BE2C (cell line): ENCODE data around the gene AOC3.
"Not testable (repeated sequence)": the region's sequence is repeated elsewhere in the genome, so short reads cannot be mapped to it uniquely, and the experiment has no call there.

Experiments
- DNase-seq: peaks from one replicate; pipeline ENCODE4 v3.0.0-alpha.2; 2020
- H3K27me3 ChIP-seq: fragments of 250-450 bp; sonication (Bioruptor Pico); 2 replicates; pipeline ENCODE4 v1.5.1; 2020; ENCODE audit warnings: mild to moderate bottlenecking
- H3K36me3 ChIP-seq: fragments of 250-450 bp; sonication (Bioruptor Pico); 2 replicates; pipeline ENCODE4 v1.5.1; 2020; ENCODE audit warnings: mild to moderate bottlenecking
- H3K4me1 ChIP-seq: fragments of 250-450 bp; sonication (Bioruptor Pico); 2 replicates; pipeline ENCODE4 v1.5.1; 2020
- H3K4me3 ChIP-seq: 2 replicates; pipeline ENCODE4 v1.5.1; 2011; ENCODE audit warnings: low read depth, low read length
- H3K9me3 ChIP-seq: fragments of 250-450 bp; sonication (Bioruptor Pico); 2 replicates; pipeline ENCODE4 v1.5.1; 2020
- CTCF ChIP-seq: IDR thresholded peaks from 2 replicates; pipeline ENCODE4 v1.5.1; 2012; ENCODE audit warnings: mild to moderate bottlenecking, low read depth, low read length

The AOC3 gene

DNA sequence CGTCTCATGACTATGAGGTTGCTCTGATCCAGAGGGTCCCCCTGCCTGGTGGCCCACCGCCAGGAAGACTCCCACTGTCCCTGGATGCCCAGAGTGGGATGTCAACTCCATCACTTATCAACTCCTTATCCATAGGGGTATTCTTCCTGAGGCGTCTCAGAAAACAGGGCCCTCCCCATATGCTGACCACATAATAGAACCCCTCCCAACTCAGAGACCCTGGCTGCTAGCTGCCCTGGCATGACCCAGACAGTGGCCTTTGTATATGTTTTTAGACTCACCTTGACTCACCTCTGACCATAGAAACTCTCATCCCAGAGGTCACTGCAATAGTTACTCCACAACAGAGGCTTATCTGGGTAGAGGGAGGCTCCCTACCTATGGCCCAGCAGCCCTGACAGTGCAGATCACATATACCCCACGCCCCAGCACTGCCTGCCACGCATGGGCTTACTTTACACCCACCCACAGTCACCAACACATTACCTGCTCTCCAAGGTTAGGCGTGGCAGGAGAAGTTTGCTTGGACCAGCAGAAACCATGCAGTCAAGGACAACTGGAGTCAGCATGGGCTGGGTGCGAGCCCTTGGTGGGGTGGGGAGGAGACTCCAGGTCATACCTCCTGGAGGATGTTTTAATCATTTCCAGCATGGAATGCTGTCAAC, 47.3 kb downstream of the AOC3 start:
- no peak for DNase-seq
- Histone ChIP-seq H3K4me3 (no peak overlapping the region), H3K36me3 (no peaks in the 10 kb centered on the region), H3K27me3 (peaks cover 42% of the 10 kb centered on the region), H3K9me3 (no peaks in the 10 kb centered on the region; the same call in 1 of the 2 replicates), H3K4me1 (no peaks in the 10 kb centered on the region)
- no peak for TF ChIP-seq CTCF

DNA sequence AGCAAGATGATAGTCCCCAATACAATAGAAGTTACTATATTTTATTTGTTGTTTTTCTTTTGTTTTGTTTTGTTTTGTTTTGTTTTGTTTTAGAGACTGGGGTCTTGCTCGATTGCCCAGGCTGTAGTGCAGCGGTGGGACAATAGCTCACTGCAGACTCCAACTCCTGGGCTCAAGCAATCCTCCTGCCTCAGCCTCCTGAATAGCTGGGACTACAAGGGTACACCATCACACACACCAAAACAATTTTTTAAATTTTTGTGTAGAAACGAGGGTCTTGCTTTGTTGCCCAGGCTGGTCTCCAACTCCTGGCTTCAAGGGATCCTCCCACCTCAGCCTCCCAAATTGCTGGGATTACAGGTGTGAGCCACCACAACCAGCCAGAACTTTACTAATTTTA, 49.0 kb downstream of the AOC3 start:
- DNase-seq, H3K4me1 ChIP-seq, H3K36me3 ChIP-seq, H3K9me3 ChIP-seq, H3K4me3 ChIP-seq: not testable (repeated sequence)
- peaks cover 32% of the 10 kb centered on the region for H3K27me3 ChIP-seq

DNA sequence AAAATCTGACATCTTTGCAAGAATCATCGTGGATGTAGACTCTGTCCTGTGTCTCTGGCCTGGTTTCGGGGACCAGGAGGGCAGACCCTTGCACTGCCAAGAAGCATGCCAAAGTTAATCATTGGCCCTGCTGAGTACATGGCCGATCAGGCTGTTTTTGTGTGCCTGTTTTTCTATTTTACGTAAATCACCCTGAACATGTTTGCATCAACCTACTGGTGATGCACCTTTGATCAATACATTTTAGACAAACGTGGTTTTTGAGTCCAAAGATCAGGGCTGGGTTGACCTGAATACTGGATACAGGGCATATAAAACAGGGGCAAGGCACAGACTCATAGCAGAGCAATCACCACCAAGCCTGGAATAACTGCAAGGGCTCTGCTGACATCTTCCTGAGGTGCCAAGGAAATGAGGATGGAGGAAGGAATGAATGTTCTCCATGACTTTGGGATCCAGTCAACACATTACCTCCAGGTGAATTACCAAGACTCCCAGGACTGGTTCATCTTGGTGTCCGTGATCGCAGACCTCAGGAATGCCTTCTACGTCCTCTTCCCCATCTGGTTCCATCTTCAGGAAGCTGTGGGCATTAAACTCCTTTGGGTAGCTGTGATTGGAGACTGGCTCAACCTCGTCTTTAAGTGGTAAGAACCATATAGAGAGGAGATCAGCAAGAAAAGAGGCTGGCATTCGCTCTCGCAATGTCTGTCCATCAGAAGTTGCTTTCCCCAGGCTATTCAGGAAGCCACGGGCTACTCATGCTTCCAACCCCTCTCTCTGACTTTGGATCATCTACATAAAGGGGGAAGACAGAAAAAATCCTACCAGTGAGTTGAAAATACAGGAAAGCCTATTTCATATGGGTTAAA, 49.7 kb downstream of the AOC3 start, which contains the start of gene G6PC1:
Gene G6PC1 (plus strand): TSS at position 340 of the 872 bp plus-strand sequence. CDS start 78 bp downstream, at position 418.
- Histone ChIP-seq H3K36me3 (no peaks in the 10 kb centered on the region), H3K4me3 (no peak within 1 kb of the TSS), H3K9me3 (no peaks in the 10 kb centered on the region; the same call in 1 of the 2 replicates), H3K27me3 (peaks cover 31% of the 10 kb centered on the region), H3K4me1 (no peaks in the 10 kb centered on the region)
- no peak for TF ChIP-seq CTCF
- no peak for DNase-seq

- Histone ChIP-seq H3K27me3 (peaks cover 34% of the 10 kb centered on the region), H3K4me3 (no peak overlapping the region), H3K4me1 (no peaks in the 10 kb centered on the region), H3K9me3 (no peaks in the 10 kb centered on the region; the same call in 1 of the 2 replicates), H3K36me3 (no peaks in the 10 kb centered on the region)
- DNase-seq: no peak
- no peak for TF ChIP-seq CTCF
Measured at GRCh38 chr17:42901535-42902229, 50.7 kb downstream of the AOC3 start.

GRCh38 chr17:42904110-42904469, 53.1 kb downstream of the AOC3 start:
- DNase-seq: no peak
- Histone ChIP-seq H3K4me1 (no peaks in the 10 kb centered on the region), H3K27me3 (peaks cover 50% of the 10 kb centered on the region), H3K4me3 (no peak overlapping the region), H3K9me3 (no peaks in the 10 kb centered on the region; the same call in 1 of the 2 replicates), H3K36me3 (no peaks in the 10 kb centered on the region)
- TF ChIP-seq CTCF: no peak

DNA sequence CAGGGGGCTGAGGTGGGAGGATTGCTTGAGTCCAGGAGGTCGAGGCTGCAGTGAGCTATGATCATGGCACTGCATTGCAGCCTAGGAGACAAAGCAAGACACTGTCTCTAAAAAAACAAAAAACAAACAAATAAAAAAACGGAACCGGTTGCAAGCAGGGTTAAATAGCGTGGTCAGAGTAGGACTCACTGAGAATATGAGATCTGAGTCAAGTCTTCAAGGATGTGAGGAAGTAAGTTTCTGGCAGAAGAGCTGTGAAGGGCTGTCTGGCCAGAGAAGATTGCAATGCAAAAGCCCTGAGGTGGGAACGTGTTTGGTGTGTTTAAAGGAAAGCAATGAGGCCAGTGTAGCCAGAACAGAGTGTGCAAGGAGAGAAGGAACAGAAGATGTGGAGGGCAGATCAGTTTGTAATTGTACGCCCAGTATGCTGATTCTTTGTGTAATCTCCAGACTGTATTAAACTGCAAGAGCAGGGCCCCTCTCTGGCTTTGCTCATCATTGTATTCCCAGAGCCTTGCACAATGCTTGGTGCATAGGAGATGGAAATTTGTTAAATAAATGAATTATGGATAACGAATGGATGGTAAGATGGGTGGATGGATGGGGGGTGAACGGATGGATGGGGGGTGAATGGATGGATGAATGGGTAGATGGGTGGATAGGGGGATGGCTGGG, 55.9 kb downstream of the AOC3 start:
- Histone ChIP-seq H3K27me3 (peaks cover 58% of the 10 kb centered on the region), H3K9me3 (no peaks in the 10 kb centered on the region), H3K4me1 (no peaks in the 10 kb centered on the region), H3K4me3 (no peak overlapping the region), H3K36me3 (no peaks in the 10 kb centered on the region)
- TF ChIP-seq CTCF: no peak
- DNase-seq: no peak
